Stimulated activated CD8-positive, alpha-beta memory T cell treated with anti-CD3 and anti-CD28 coated beads, Interleukin-4, amount 100 ng/mL, for 24 hours (primary cell): ENCODE measurements around the gene KAT6B.
"Not testable (repeated sequence)": the region's sequence is repeated elsewhere in the genome, so short reads cannot be mapped to it uniquely, and the experiment has no call there.

Source experiments
- DNase-seq: peaks from one replicate; pipeline ENCODE4 v3.0.0-alpha.2; 2020; ENCODE audit warnings: low read depth

KAT6B gene

GRCh38 chr10:74890460-74890859 is 64.1 kb downstream of the KAT6B start:
- no peak for DNase-seq

- DNase-seq: no peak
Measured at GRCh38 chr10:74891053-74891452, 64.7 kb downstream of the KAT6B start.

GRCh38 chr10:74892839-74893238 is 66.4 kb downstream of the KAT6B start:
- no peak for DNase-seq

DNA sequence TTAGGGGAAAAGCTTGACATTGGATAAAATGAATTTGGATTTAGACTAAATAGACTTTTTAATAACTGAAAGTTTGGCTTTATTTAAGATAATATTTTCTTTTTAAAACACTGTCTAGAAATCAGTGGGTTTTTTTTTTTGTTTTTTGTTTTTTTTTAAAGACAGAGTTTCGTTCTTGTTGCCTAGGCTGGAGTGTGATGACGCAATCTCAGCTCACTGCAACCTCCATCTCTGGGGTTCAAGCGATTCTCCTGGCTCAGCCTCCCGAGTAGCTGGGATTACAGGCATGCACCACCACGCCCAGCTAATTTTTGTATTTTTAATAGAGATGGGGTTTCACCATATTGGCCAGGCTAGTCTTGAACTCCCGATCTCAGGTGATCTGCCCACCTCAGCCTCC is 66.9 kb downstream of the KAT6B start:
- not testable (repeated sequence) for DNase-seq

- no peak for DNase-seq
Measured at GRCh38 chr10:74896788-74897527, 70.6 kb downstream of the KAT6B start.

GRCh38 chr10:74898201-74898976 is 72.0 kb downstream of the KAT6B start:
- DNase-seq: no peak

GRCh38 chr10:74900297-74900696 is 73.9 kb downstream of the KAT6B start:
- DNase-seq: no peak

DNA sequence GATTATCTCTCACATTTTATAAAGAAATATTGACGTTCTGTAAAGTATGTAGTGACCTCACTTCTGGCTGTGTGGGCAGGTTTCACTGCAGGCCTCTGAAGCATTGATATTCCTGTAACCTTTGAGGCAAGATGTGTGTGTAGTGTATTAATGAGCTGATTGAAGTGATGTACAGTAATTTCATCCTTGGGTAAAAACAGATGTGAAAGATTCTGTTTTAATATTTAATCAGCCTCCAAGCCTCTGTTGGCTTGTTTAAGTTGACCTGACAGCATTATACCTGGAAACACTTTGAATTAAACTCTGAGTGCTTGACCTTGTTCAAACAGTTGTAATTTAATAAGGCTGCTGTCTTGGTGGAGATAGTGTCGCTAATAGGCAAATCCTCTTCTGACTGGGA is 74.9 kb downstream of the KAT6B start:
- no peak for DNase-seq

- no peak for DNase-seq
Measured at GRCh38 chr10:74901867-74902450, 75.6 kb downstream of the KAT6B start.

GRCh38 chr10:74903491-74903890 is 77.1 kb downstream of the KAT6B start:
- DNase-seq: no peak

GRCh38 chr10:74906611-74907198 is 80.3 kb downstream of the KAT6B start:
- no peak for DNase-seq

GRCh38 chr10:74909670-74910069 is 83.3 kb downstream of the KAT6B start:
- DNase-seq: no peak

DNA sequence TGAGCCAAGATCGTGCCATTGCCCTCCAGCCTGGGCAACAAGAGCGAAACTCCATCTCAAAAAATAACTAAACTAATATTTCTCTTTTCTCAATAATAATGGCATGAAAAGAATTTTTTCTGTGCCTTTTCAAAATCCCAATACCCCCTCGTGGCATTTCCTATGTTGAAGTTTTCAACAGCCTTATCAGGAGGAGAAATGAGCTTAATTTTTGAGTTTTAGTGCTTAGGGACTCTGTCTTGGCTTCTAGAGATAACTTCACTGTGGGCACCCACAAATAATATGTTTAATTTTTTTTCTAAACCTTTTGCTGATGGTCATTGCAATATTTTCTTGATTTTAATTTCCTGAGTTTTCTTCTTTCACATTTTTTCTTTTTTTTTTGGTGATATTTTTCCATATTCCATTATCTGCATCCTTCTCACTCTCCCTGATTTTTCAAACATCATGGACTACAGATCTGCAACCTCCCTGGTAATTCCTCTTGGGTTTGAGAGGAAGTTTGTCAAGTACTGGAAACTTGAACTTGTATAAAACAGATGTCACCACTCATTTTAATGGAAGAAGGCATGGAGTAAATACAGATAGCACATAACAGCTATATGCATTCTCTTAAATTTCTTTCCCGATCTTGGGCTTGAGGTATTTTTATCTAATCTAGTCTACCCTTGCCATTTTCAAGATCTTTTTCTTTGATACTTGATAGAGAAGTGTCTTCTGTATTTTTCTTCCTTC is 84.0 kb downstream of the KAT6B start:
- no peak for DNase-seq

- DNase-seq: no peak
Measured at GRCh38 chr10:74910976-74911350, 84.6 kb downstream of the KAT6B start.

GRCh38 chr10:74912182-74912581 is 85.8 kb downstream of the KAT6B start:
- no peak for DNase-seq

DNA sequence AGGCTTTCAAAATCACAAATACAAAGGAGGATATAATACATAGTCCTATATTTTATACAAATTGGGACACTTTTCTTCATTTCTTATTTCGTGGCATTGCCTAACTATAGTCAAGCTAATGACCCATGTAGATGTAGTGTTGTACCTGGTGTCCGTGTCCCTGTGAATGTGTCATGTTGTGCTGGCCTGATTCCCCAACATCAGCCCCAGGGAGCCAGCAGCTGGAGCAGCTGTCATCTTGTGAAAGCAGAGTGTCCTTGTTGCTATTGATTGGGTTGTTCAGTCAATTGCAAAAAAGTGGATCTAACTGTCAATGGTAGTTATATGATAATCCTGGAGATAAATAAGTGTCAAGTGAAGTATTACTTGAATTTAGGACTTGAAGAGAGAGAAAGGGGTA is 86.3 kb downstream of the KAT6B start:
- no peak for DNase-seq

DNA sequence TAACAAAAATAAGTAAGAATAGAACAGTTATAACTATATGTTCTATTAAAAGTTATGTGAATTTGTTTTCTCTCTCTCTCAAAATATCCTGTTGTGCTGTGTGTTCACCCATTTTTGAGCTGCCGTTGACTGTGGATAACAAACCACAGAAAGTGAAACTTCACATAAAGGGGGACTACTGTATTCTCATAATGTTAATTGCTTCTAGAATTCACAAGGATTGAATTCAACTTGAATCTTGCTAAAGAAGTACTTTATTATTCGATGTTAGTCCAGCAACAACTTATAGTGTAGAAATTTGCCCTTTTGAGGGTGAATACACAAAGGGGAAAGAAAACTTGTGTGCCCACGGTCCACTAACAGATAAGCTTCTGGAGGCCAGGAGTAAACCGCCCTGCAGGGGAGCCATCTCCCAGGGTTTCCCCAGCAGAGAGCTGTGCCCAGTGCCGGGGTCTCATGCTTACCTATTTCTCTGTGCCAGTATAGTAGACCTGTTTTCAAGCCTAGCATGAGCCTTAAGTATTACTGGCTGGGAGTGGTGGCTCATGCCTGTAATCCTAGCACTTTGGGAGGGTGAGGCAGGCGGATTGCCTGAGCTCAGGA is 87.1 kb downstream of the KAT6B start:
- DNase-seq: no peak

GRCh38 chr10:74916283-74916682 is 89.9 kb downstream of the KAT6B start:
- DNase-seq: no peak

DNA sequence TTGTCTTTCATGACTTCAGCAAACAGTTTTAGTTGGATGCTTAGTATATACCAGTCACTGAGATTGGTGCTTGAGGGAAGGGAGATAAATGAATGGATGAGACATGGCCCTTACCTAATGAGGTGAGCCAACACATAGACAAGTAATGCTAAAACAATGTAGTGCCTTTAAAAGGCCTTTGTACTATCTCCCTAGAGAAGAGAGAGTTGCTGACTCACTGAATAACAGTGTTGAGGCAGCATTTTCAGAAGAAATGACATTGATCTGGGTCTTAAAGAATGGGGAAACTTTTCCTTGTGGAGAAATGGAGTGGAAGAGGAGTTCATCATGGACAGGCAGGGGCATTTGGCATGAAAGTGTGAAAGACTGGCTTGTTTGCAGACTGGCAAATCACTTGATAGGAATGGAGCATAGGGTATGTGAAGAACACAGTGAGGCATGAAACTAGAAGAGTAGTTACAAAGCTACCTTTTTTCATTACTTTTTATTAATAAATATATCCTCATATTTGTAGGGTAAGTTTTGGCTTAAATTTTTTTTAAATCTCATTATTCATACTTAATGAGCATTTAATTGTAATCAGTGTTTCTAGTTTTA is 91.2 kb downstream of the KAT6B start:
- no peak for DNase-seq

- no peak for DNase-seq
Measured at GRCh38 chr10:74919671-74920070, 93.3 kb downstream of the KAT6B start.

DNA sequence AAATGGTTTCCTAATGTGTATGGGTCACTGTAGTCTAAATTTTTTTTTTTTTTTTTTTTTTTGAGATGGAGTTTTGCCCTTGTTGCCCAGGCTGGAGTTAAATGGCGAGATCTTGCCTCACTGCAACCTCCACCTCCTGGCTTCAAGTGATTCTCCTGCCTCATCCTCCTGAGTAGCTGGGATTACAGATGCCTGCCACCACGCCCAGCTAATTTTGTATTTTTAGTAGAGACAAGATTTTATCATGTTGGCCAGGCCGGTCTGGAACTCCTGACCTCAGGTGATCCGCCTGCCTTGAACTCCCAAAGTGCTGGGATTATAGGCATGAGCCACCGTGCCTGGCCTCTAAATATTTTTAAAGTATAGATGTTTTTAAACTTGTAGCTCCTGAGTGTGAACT is 94.7 kb downstream of the KAT6B start:
- not testable (repeated sequence) for DNase-seq
